GM12892 (cell line): ENCODE measurements around the gene EVL.

Source experiments
- POLR2AphosphoS5 ChIP-seq: IDR thresholded peaks from 2 replicates; pipeline ENCODE4 v1.6.1; 2011; ENCODE audit warnings: low read depth, low read length, control low read depth
- TAF1 ChIP-seq: IDR thresholded peaks from 2 replicates; pipeline ENCODE4 v1.6.1; 2011; ENCODE audit warnings: low read depth, mild to moderate bottlenecking, control low read depth, low read length, borderline replicate concordance

GRCh38 chr14:100056964-100057795 is 8.0 kb upstream of the EVL start:
- TF ChIP-seq POLR2AphosphoS5 (no peak), TAF1 (no peak)
